HG03469 (cell line): Measurements from ENCODE around the gene ISG20.
"Not testable (repeated sequence)": the region's sequence is repeated elsewhere in the genome, so short reads cannot be mapped to it uniquely, and the experiment has no call there.

Source experiments
- ATAC-seq: cut with Tn5 transposase; IDR thresholded peaks from one replicate; pipeline ENCODE4 v1.9.1; 2021; ENCODE audit warnings: mild to moderate bottlenecking, moderate library complexity, moderate number of reproducible peaks; ENCODE audit not compliant: unreplicated experiment

ISG20 gene

GRCh38 chr15:88617790-88618189 is 21.0 kb upstream of the ISG20 start:
- no peak for ATAC-seq

- no peak for ATAC-seq
Measured at GRCh38 chr15:88618686-88619085, 20.1 kb upstream of the ISG20 start.

GRCh38 chr15:88619796-88620195 is 19.0 kb upstream of the ISG20 start:
- ATAC-seq = no peak

GRCh38 chr15:88620995-88621772 is 17.6 kb upstream of the ISG20 start, which contains the start of gene AEN:
AEN (plus strand) TSS chr15:88621340; CDS start chr15:88626210, 4,870 bp downstream.
- ATAC-seq = peak; percentile 93

GRCh38 chr15:88621789-88622604 is 16.8 kb upstream of the ISG20 start:
- peak; percentile 23 for ATAC-seq

- no peak for ATAC-seq
Measured at GRCh38 chr15:88622605-88622975, 16.2 kb upstream of the ISG20 start.

GRCh38 chr15:88623061-88623460 is 15.8 kb upstream of the ISG20 start:
- no peak for ATAC-seq

- ATAC-seq = no peak
Measured at GRCh38 chr15:88623632-88624031, 15.2 kb upstream of the ISG20 start.

GRCh38 chr15:88624156-88624970 is 14.5 kb upstream of the ISG20 start:
- ATAC-seq = peak; percentile 25

GRCh38 chr15:88624971-88625490 is 13.8 kb upstream of the ISG20 start:
- ATAC-seq = no peak

GRCh38 chr15:88625943-88626741 is 12.7 kb upstream of the ISG20 start:
- ATAC-seq = no peak

GRCh38 chr15:88627463-88627862 is 11.4 kb upstream of the ISG20 start:
- peak; percentile 42 for ATAC-seq

- no peak for ATAC-seq
Measured at GRCh38 chr15:88628018-88628654, 10.7 kb upstream of the ISG20 start.

- ATAC-seq = no peak
Measured at GRCh38 chr15:88629071-88629470, 9.7 kb upstream of the ISG20 start.

- ATAC-seq = no peak
Measured at GRCh38 chr15:88630141-88630721, 8.6 kb upstream of the ISG20 start.

GRCh38 chr15:88630798-88631463 is 7.9 kb upstream of the ISG20 start:
- no peak for ATAC-seq

- ATAC-seq = no peak
Measured at GRCh38 chr15:88631464-88632028, 7.3 kb upstream of the ISG20 start.

- not testable (repeated sequence) for ATAC-seq
Measured at GRCh38 chr15:88632797-88633196, 6.0 kb upstream of the ISG20 start.
